Smooth muscle cell (in vitro differentiated cells): ENCODE results near the gene GPR137. TPM values are rescaled to one million over a fixed set of nuclear protein-coding genes. Genes with fewer than 3 reads are reported as not detected.

Source experiments
- DNase-seq: peaks from one replicate; lab custom pipeline; 2025; ENCODE audit not compliant: unreplicated experiment; lab: John Stamatoyannopoulos, UW
- H2AFZ ChIP-seq: fragments of 200-600 bp; sonication (generic); 2 replicates; pipeline ENCODE4 v1.6.0; 2016; ENCODE audit warnings: antibody characterized with exemption, low read depth, mild to moderate bottlenecking
- H3F3A ChIP-seq: fragments of 200-600 bp; sonication (generic); 2 replicates; pipeline ENCODE4 v1.6.0; 2017; ENCODE audit warnings: antibody characterized with exemption, low read depth
- H3K27ac ChIP-seq: fragments of 200-600 bp; sonication (generic); 2 replicates; pipeline ENCODE4 v1.5.1; 2016; ENCODE audit warnings: low read depth, mild to moderate bottlenecking
- H3K27me3 ChIP-seq: fragments of 200-600 bp; sonication (generic); 2 replicates; pipeline ENCODE4 v1.6.1; 2016; ENCODE audit warnings: low read depth, mild to moderate bottlenecking
- H3K36me3 ChIP-seq: fragments of 200-600 bp; sonication (generic); 2 replicates; pipeline ENCODE4 v1.5.1; 2016; ENCODE audit warnings: low read depth
- H3K4me1 ChIP-seq: fragments of 200-600 bp; sonication (generic); 2 replicates; pipeline ENCODE4 v1.5.1; 2016; ENCODE audit warnings: low read depth
- H3K4me2 ChIP-seq: fragments of 200-600 bp; sonication (generic); 2 replicates; pipeline ENCODE4 v1.6.0; 2016; ENCODE audit warnings: mild to moderate bottlenecking
- H3K4me3 ChIP-seq: fragments of 200-600 bp; sonication (generic); 2 replicates; pipeline ENCODE4 v1.5.1; 2016; ENCODE audit warnings: mild to moderate bottlenecking
- H3K79me2 ChIP-seq: fragments of 200-600 bp; sonication (generic); 2 replicates; pipeline ENCODE4 v1.6.0; 2016; ENCODE audit warnings: low read depth, mild to moderate bottlenecking
- H3K9ac ChIP-seq: fragments of 200-600 bp; sonication (generic); 2 replicates; pipeline ENCODE4 v1.6.0; 2016; ENCODE audit warnings: low read depth
- H3K9me3 ChIP-seq: fragments of 200-600 bp; sonication (generic); replicated peaks from 2 replicates; pipeline ENCODE4 v1.5.1; 2016; ENCODE audit warnings: low read depth
- H4K20me1 ChIP-seq: fragments of 200-600 bp; sonication (generic); 2 replicates; pipeline ENCODE4 v1.6.0; 2016; ENCODE audit warnings: low read depth
- CTCF ChIP-seq: fragments of 200-600 bp; sonication (generic); IDR thresholded peaks from 2 replicates; pipeline ENCODE4 v1.5.1; 2017; ENCODE audit warnings: borderline replicate concordance, mild to moderate bottlenecking, antibody characterized with exemption; ENCODE audit not compliant: insufficient read depth, poor library complexity, severe bottlenecking
- WGBS: methylation state at CpG from one replicate; pipeline ENCODE4 v1.1.7; 2016; ENCODE audit warnings: low lambda C conversion rate; 5-methylcytosine and 5-hydroxymethylcytosine counted together
- polyA plus RNA-seq: library from polyadenylated mRNA; unstranded; fragments of >200 nt; fragmentation: Nextera tagmentation; extraction: Ambion mirVana; gene quantifications from 2 replicates; pipeline ENCODE4 v1.2.1, GENCODE V29; 2016
- total RNA-seq: library from RNA; depleted of rRNA; stranded (reverse); fragments of >200 nt; gene quantifications from 2 replicates; pipeline ENCODE4 v1.2.3, GENCODE V29; 2014

GPR137 gene
- total and polyA plus RNA-seq, 2 experiments from 2014 or later, result 17.3 to 69.0 TPM

GRCh38 chr11:64316672-64317324 is 31.1 kb downstream of the GPR137 start:
- peaks cover 8% of the 10 kb centered on the region for H3K4me1 ChIP-seq
- H3K9ac ChIP-seq, result peak overlapping the region; percentile 88
- no peaks in the 10 kb centered on the region for H3F3A ChIP-seq
- H3K79me2 ChIP-seq, result peaks cover 6% of the 10 kb centered on the region
- TF ChIP-seq CTCF, result no peak
- no peaks in the 10 kb centered on the region for H4K20me1 ChIP-seq
- H3K27me3 ChIP-seq, result no peaks in the 10 kb centered on the region
- 9% methylated on average over 32 of the region's 32 CpGs for WGBS
- H3K27ac ChIP-seq, result peak overlapping the region; percentile 96
- H3K4me2 ChIP-seq, result peak overlapping the region; percentile 90
- H3K4me3 ChIP-seq, result peak overlapping the region; percentile 95
- H3K9me3 ChIP-seq, result no peaks in the 10 kb centered on the region
- peak overlapping the region; percentile 42 for H2AFZ ChIP-seq
- DNase-seq, result no peak
- H3K36me3 ChIP-seq, result no peaks in the 10 kb centered on the region

GRCh38 chr11:64317325-64317960 is 31.8 kb downstream of the GPR137 start, which contains the start of gene TRMT112:
Gene TRMT112 (minus strand): TSS chr11:64317559. CDS start chr11:64317526, 33 bp downstream.
- H3K9ac ChIP-seq, result peak within 1 kb of the TSS; percentile 88
- DNase-seq, result peak; percentile 80
- no peaks in the 10 kb centered on the region for H3K27me3 ChIP-seq
- TF ChIP-seq CTCF, result no peak
- peak within 1 kb of the TSS; percentile 96 for H3K27ac ChIP-seq
- H3K4me3 ChIP-seq, result peak within 1 kb of the TSS; percentile 95
- peak within 1 kb of the TSS; percentile 61 for H2AFZ ChIP-seq
- peaks cover 6% of the 10 kb centered on the region for H3K79me2 ChIP-seq
- H3K36me3 ChIP-seq, result no peaks in the 10 kb centered on the region
- H3K9me3 ChIP-seq, result no peaks in the 10 kb centered on the region
- H3K4me1 ChIP-seq, result peaks cover 8% of the 10 kb centered on the region
- peak within 1 kb of the TSS; percentile 90 for H3K4me2 ChIP-seq
- no peaks in the 10 kb centered on the region for H4K20me1 ChIP-seq
- WGBS, result under 1% methylated on average over 43 of the region's 43 CpGs
- no peaks in the 10 kb centered on the region for H3F3A ChIP-seq

- H3K4me1 ChIP-seq, result peaks cover 8% of the 10 kb centered on the region
- peak within 1 kb of the TSS; percentile 88 for H3K9ac ChIP-seq
- H3F3A ChIP-seq, result no peaks in the 10 kb centered on the region
- TF ChIP-seq CTCF, result no peak
- peaks cover 6% of the 10 kb centered on the region for H3K79me2 ChIP-seq
- no peaks in the 10 kb centered on the region for H3K36me3 ChIP-seq
- peak within 1 kb of the TSS; percentile 95 for H3K4me3 ChIP-seq
- under 1% methylated on average over 58 of the region's 61 CpGs for whole genome bisulfite sequencing
- no peaks in the 10 kb centered on the region for H4K20me1 ChIP-seq
- peak; percentile 82 for DNase-seq
- peak within 1 kb of the TSS; percentile 61 for H2AFZ ChIP-seq
- no peaks in the 10 kb centered on the region for H3K27me3 ChIP-seq
- H3K27ac ChIP-seq, result peak within 1 kb of the TSS; percentile 96
- no peaks in the 10 kb centered on the region for H3K9me3 ChIP-seq
- H3K4me2 ChIP-seq, result peak within 1 kb of the TSS; percentile 90
These were observed 32.5 kb downstream of the GPR137 start, which contains the start of gene PRDX5 for GRCh38 chr11:64317961-64318765. Gene PRDX5 (plus strand): TSS chr11:64318121. CDS start chr11:64318216, 95 bp downstream.
